Ectodermal cell (in vitro differentiated cells): ENCODE measurements around the gene AGAP3.

Source experiments
- H3K27ac ChIP-seq: 2 replicates; pipeline ENCODE4 v1.7.0; 2013; ENCODE audit warnings: mild to moderate bottlenecking, low read depth, low read length; ENCODE audit not compliant: insufficient read depth, poor library complexity, severe bottlenecking
- H3K27me3 ChIP-seq: 2 replicates; pipeline ENCODE4 v1.7.0; 2013; ENCODE audit warnings: mild to moderate bottlenecking, low read length; ENCODE audit not compliant: insufficient read depth, control insufficient read depth, poor library complexity, severe bottlenecking
- H3K36me3 ChIP-seq: one replicate; pipeline ENCODE4 v1.7.0; 2013; ENCODE audit warnings: low read length; ENCODE audit not compliant: control insufficient read depth, insufficient read depth
- H3K4me1 ChIP-seq: one replicate; pipeline ENCODE4 v1.7.0; 2013; ENCODE audit warnings: low read length; ENCODE audit not compliant: control insufficient read depth, insufficient read depth
- H3K4me3 ChIP-seq: 2 replicates; pipeline ENCODE4 v1.7.0; 2013; ENCODE audit warnings: low read depth, low read length, control low read depth; ENCODE audit not compliant: insufficient read depth
- H3K9me3 ChIP-seq: 2 replicates; pipeline ENCODE4 v1.7.0; 2013; ENCODE audit warnings: mild to moderate bottlenecking, low read length, moderate library complexity; ENCODE audit not compliant: control insufficient read depth
- WGBS, 2 experiments: methylation state at CpG; one replicate each; pipeline ENCODE4 v1.1.7; 2013; ENCODE audit warnings: missing lambda C conversion rate in 2 of 2; 5-methylcytosine and 5-hydroxymethylcytosine counted together

AGAP3 gene

DNA sequence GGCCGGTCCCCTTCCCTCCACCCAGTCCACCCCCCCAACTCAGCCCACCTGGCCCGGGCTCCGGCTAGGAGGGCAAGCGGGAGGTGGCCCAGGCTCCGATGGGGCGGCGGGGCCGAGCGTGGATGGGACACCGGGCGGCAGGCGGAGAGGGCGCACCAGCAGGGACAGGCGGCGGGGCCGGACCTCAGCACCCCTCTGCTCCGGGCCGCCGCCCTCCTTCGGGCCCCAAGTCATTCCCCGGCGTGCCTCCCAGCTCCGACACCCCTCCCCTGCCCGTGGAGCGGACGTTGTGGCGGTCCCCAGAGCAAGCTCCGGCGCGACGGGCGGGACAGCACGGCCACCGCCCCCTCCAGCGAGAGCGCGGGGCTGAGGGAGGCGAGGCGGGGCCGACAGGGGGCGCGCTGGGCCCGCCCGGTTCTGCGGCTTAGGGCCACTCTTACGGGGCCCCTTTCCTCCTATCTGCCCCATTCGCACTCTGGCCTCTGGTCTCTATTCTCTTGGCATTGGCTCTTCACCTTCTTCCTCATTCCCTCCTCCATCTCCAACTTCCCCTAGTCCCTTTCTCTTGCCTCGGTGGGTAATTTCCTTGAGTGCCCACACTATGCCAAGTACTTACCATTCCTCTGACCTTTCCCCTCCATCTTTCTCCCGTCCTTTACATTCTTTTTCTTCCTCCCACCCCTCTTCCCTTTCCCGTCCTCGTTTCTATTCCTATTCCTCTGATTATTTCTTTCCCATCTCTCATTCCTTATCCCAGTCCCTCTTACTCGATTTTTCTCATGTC is 81.9 kb downstream of the AGAP3 start:
- Histone ChIP-seq H3K9me3 (no peaks in the 10 kb centered on the region), H3K4me3 (peak overlapping the region; percentile 45), H3K36me3 (no peaks in the 10 kb centered on the region), H3K27ac (no peak overlapping the region), H3K4me1 (peaks cover 11% of the 10 kb centered on the region), H3K27me3 (peaks cover 96% of the 10 kb centered on the region)
- 2 to 3% methylated on average over 52 of the region's 52 CpGs for WGBS, 2 experiments

DNA sequence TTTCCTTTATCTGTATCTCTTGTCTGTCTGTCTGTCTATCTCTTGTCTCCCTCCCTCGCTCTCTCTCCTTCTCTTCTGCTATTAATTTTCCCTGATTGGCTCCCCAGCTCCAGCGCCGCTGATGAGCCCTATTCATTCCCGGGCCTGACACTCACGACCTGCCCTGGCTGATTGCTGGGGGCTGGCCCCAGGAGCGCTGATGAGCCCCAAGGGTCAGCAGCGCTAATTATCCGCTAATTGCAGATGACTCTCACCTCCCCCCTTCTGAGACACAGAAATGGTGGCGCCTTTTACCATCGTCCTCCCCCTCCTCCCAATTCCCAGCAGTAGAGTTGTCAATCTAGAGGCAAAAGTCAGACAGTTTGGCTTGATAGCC is 82.5 kb downstream of the AGAP3 start:
- H3K27me3 ChIP-seq: peaks cover 95% of the 10 kb centered on the region
- no peak overlapping the region for H3K27ac ChIP-seq
- H3K4me3 ChIP-seq: no peak overlapping the region
- H3K36me3 ChIP-seq: no peaks in the 10 kb centered on the region
- 15 to 23% methylated on average over 10 of the region's 10 CpGs for WGBS, 2 experiments
- H3K9me3 ChIP-seq: peaks cover 2% of the 10 kb centered on the region
- H3K4me1 ChIP-seq: peaks cover 11% of the 10 kb centered on the region

DNA sequence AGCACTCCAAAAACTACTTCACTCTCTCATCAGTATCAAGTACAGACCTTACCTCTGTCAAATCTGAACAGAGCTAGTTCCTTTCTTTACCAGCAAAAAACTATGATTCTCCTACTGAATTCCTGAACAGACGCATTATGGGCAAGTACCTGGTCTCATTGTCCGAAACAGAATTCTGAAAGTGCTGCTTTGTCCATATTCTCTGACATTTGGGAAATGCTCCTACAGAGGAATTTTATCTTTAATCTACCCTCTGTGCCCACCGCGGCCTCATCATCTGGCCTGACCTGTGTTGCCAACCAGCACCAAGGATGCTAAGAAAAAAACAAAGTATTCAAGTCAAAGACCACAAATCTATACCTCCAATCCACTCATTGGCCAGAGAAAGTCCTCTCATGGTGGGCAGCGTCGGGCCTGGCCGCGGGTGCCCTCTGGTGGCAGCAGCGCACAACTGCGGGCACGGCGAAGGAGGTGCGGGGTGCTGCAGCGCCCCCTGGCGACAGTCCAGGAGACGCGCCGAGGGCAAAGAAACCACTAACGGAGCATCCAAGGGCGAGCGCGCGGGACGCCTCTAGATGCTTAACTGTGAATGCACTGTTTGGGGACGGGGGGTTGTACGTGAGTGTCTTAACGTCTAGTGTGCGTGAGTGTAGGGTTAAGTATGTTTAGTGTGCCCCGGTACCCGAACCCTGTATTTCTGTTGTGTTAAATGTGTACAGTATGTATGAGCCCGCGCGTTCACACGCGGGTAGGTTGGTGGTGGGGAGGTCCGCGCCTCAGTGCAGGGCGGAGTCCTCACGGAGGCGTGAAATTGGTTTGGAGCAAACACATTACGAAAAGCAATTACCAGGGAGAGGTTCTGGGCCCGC is 86.2 kb downstream of the AGAP3 start:
- WGBS, 2 experiments: 34% methylated on average over 42 of the region's 42 CpGs
- Histone ChIP-seq H3K4me3 (no peak overlapping the region), H3K27me3 (peaks cover 63% of the 10 kb centered on the region)

DNA sequence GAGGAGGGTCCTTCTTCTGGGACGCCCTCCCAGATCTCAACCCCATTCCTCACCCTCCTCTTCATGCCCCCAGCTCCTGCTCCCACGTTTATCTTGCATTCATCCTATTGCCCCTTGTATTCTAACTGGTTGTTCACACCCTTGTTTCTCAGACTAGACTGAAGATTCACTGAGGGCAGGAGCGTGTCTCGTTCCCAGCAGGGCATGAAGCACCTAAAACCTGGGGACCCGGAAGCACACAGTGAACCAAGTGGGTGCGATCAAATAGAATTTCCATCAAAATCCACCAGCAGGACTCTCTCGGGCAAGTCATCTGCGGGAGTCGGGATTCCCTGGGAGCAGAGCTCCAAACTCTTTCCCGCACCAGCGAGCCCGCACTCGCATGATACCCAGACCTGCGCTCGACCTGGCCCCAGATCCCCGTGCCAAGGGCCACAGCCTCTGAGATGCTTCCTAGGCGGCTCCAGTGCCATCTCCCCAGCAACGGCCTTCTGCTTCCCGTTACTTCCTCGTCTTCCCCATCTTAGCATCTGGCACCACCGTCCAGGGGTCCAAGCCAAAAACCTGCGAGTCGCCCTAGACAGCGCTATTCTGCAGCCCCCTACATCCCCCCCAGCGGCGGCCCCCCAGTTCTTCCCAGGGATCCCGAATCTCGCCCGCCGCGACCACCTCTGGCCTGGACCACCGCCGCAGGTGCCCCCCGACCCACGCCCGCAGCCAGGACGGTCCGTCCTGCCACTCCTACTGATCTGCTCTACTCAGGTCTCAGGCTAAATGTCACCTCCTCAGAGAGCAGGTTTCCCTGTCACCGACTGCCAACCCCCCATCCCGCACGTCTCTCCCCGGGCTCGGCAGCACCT is 87.3 kb downstream of the AGAP3 start:
- no peaks in the 10 kb centered on the region for H3K36me3 ChIP-seq
- 94 to 95% methylated on average over 43 of the region's 43 CpGs for WGBS, 2 experiments
- peaks cover 52% of the 10 kb centered on the region for H3K27me3 ChIP-seq
- H3K27ac ChIP-seq: no peak overlapping the region
- H3K4me1 ChIP-seq: peaks cover 7% of the 10 kb centered on the region
- no peak overlapping the region for H3K4me3 ChIP-seq
- peaks cover 2% of the 10 kb centered on the region for H3K9me3 ChIP-seq

More for the DNA sequence above, 86.2 kb downstream of the AGAP3 start:
- no peaks in the 10 kb centered on the region for H3K36me3 ChIP-seq
- no peak overlapping the region for H3K27ac ChIP-seq
- H3K4me1 ChIP-seq: peaks cover 7% of the 10 kb centered on the region
- H3K9me3 ChIP-seq: peaks cover 2% of the 10 kb centered on the region

DNA sequence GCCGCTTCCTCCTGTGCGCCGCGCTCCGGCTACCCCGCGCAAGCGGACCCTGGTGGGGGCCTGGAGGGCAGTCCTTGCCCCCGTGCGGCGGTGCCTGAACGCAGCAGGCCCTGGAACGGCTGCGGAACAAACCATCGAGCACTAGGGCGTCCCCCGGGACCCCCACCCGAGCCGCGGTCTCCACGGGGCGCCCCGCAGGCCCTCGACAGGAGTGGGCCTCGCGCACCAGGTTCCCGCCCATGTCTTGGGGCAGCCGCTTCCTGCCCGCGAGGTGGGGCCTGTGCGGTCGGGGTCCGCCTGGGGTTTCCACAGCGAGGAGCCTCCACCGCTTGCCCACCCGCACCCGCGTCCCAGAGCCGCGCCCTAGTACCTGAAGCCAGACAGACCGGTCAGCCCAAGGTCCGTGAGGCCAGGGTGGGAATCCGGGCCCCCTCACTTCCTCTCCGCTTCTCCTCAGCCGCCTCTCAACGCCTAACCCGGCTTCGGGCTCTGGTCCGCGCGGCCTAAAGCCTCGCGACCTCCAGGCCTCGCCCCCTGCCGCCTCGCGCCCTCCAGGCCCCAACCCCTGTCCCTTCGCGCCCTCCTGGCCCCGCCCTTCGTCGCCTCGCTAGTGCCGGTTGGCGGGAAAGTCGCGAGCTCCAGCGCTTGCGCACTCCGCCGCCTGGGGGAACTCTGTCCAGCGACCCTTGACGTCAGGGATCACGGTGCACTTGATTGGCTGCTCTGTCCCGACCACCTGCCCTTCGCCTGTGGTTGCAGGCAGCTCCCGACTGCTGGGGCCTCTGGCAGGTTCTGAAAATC is 88.2 kb downstream of the AGAP3 start:
- no peaks in the 10 kb centered on the region for H3K4me1 ChIP-seq
- H3K9me3 ChIP-seq: peaks cover 2% of the 10 kb centered on the region
- H3K27ac ChIP-seq: no peak overlapping the region
- peaks cover 44% of the 10 kb centered on the region for H3K27me3 ChIP-seq
- H3K36me3 ChIP-seq: no peaks in the 10 kb centered on the region
- WGBS, 2 experiments: 92 to 93% methylated on average over 77 of the region's 77 CpGs
- no peak overlapping the region for H3K4me3 ChIP-seq

DNA sequence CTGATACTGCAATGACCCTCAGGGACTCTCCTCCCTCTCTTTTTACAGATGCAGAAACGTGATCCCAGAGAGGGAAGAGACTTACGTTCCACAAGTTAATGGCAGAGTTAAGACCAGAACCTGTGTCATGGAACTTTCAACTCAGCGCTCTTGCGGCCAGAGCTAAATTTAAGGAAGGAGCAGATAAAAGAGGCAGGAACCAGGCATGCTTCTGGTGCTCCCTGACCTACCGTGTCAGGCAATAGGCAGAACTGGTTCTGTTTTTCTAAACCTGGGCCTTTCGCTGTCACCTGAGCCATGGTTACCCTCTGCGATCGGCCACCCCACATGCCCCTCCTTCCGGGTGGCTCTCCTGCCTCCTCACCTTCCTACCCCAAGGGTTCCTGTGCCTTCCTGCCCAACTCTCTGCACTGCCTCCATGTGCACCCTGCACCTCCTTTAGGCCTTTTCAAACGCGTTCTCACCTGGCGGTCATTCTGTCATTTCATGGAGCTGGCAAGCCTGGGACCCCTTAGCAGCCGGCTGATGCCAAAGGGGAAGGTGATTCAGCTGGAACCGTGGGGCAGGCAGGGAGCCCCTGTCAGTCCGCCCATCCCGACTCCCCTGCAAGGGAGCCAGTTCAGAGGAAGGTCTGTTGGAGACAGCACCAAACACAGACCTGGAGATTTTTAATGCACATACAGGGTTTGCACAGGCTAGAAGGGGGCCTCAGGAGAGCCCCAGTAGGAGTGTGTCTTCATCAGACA is 88.9 kb downstream of the AGAP3 start:
- no peaks in the 10 kb centered on the region for H3K36me3 ChIP-seq
- H3K4me1 ChIP-seq: no peaks in the 10 kb centered on the region
- WGBS, 2 experiments: 91 to 92% methylated on average over 16 of the region's 16 CpGs
- H3K9me3 ChIP-seq: peaks cover 2% of the 10 kb centered on the region
- H3K4me3 ChIP-seq: no peak overlapping the region
- H3K27ac ChIP-seq: no peak overlapping the region
- H3K27me3 ChIP-seq: peaks cover 36% of the 10 kb centered on the region

DNA sequence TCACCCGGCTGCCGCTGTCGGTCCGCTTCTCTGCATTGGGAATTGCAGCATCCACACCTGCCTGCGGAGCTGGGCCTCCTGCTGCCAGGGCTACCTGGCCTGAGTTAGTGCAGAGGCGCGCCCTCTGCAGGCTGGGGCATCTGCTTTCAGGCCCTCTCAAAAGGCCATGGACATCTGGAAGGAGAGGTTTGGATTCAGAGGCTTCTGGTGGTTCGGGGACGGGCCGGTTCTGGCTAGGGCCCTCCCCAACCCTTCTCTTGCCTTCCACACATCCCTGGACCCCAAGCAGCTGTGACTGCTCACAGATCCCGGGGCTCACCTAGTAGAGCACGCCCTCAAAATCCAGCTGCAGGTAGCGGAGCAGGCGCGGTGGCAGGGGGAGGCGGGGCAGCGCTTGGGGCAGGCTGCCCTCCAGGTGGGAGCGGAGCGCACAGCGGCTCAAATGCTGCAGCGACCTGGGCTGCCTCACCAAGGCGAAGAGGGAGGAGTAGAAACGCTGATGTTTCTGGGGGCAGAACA is 89.6 kb downstream of the AGAP3 start:
- H3K9me3 ChIP-seq: peaks cover 2% of the 10 kb centered on the region
- H3K27ac ChIP-seq: no peak overlapping the region
- no peak overlapping the region for H3K4me3 ChIP-seq
- no peaks in the 10 kb centered on the region for H3K36me3 ChIP-seq
- peaks cover 30% of the 10 kb centered on the region for H3K27me3 ChIP-seq
- WGBS, 2 experiments: 83 to 91% methylated on average over 23 of the region's 23 CpGs
- no peaks in the 10 kb centered on the region for H3K4me1 ChIP-seq

DNA sequence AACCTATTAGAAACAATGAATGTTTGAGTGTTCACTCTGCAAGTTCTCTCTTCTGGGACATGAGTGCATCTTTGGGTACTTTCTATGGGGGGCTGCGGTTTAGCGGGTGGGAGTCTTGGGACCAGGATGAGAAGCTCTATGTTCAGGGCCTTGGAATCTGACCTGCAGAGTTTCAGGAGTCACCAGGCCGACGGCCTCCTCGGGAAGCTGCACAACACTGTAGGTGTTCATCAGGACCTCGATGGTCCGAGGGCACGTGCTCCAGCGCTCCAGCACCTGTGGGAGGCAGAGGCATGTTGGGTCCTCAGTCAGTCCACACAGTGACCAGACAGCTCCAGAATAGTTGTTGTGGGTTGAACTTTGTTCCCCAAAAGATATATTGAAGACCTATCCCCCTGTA is 90.1 kb downstream of the AGAP3 start:
- no peak overlapping the region for H3K27ac ChIP-seq
- peaks cover 2% of the 10 kb centered on the region for H3K9me3 ChIP-seq
- H3K4me3 ChIP-seq: no peak overlapping the region
- peaks cover 24% of the 10 kb centered on the region for H3K27me3 ChIP-seq
- no peaks in the 10 kb centered on the region for H3K4me1 ChIP-seq
- 91 to 93% methylated on average over 9 of the region's 9 CpGs for WGBS, 2 experiments
- H3K36me3 ChIP-seq: no peaks in the 10 kb centered on the region

DNA sequence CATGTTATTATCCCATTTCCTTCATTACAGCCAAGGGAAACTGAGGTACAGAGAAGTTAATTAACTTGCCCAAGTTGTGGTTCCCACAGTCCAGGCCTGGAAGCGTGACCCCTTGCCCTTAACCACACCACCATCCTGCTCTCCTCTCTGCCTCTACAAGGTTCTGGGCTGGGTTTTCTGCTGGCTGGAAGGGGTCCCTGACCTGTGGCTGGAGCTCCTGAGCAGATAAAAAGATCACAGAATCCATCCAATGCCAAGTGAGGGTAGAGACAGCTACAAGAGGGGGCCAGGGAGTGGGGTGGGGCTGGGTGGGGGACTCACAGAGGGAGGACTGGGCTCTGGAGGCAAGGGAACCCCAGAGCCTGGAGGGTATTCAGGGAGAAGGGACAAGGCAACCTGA is 91.0 kb downstream of the AGAP3 start:
- H3K9me3 ChIP-seq: peaks cover 2% of the 10 kb centered on the region
- 88 to 91% methylated on average over 1 of the region's 1 CpG for WGBS, 2 experiments
- H3K4me1 ChIP-seq: no peaks in the 10 kb centered on the region
- H3K27ac ChIP-seq: no peak overlapping the region
- no peak overlapping the region for H3K4me3 ChIP-seq
- H3K36me3 ChIP-seq: no peaks in the 10 kb centered on the region
- H3K27me3 ChIP-seq: peaks cover 15% of the 10 kb centered on the region
